ENCODE data around the gene GALR2.

DNA sequence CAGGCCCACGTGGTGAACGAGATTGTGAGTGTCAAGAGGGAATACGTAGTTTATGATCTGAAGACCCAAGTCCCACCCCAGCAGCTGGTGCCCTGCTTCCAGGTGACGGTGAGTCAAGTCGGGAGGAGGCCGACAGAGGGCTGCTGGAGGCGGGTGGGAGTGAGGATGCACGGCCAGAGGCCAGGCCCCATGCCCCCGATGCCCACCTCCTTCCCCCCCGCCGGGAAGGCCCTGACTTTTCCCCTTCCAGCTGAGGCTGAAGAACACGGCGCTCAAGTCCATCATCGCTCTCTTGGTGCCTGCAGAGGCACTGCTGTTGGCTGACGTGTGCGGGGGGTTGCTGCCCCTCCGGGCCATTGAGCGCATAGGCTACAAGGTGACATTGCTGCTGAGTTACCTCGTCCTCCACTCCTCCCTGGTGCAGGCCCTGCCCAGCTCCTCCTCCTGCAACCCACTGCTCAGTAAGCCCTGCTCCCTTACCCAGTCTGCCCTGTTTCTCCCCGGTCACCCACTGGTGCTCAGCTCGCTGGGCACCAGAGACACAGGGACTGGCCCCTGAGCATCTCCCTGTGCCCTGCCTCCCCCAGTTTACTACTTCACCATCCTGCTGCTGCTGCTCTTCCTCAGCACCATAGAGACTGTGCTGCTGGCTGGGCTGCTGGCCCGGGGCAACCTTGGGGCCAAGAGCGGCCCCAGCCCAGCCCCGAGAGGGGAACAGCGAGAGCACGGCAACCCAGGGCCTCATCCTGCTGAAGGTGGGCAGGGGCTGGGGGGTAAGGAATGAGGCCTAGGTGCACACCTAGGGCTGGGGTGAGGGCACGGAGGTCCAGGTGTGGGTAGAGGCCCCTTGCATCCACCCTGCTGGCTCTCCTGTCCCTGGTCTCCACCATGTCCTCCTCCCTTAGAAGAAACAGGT, 7.0 kb downstream of the GALR2 start:
- no peak for TF ChIP-seq CTCF (IDR thresholded peaks at IDR 0.05 in 4 of 5, conservative IDR thresholded peaks at IDR 0.05 in 1 of 5)
- no peak for TF ChIP-seq POLR2A (IDR thresholded peaks at IDR 0.05)
